ENCODE measurements around the gene C1orf35.

The C1orf35 gene

GRCh38 chr1:228083871-228084278 lies 19.2 kb downstream of the C1orf35 start:
- TF ChIP-seq, protein P1, sequence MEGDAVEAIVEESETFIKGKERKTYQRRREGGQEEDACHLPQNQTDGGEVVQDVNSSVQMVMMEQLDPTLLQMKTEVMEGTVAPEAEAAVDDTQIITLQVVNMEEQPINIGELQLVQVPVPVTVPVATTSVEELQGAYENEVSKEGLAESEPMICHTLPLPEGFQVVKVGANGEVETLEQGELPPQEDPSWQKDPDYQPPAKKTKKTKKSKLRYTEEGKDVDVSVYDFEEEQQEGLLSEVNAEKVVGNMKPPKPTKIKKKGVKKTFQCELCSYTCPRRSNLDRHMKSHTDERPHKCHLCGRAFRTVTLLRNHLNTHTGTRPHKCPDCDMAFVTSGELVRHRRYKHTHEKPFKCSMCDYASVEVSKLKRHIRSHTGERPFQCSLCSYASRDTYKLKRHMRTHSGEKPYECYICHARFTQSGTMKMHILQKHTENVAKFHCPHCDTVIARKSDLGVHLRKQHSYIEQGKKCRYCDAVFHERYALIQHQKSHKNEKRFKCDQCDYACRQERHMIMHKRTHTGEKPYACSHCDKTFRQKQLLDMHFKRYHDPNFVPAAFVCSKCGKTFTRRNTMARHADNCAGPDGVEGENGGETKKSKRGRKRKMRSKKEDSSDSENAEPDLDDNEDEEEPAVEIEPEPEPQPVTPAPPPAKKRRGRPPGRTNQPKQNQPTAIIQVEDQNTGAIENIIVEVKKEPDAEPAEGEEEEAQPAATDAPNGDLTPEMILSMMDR (IDR thresholded peaks at IDR 0.05; ENCODE audit: extremely low read depth, insufficient read depth, missing control alignments), result no peak
- in situ Hi-C loops (cut with MboI; ENCODE audit: low pct_unique_long_range_greater_than_20kb, low sequenced_read_pairs, unreplicated experiment), result no loop called here
- no peak for DNase-seq (ENCODE audit: low spot score)

- peak; percentile 62 for DNase-seq (ENCODE audit: low spot score)
- in situ Hi-C loops (cut with MboI; ENCODE audit: low pct_unique_long_range_greater_than_20kb, low sequenced_read_pairs, unreplicated experiment), result no loop called here
- TF ChIP-seq, protein P1 (IDR thresholded peaks at IDR 0.05; ENCODE audit: extremely low read depth, insufficient read depth, missing control alignments), result no peak
Observed at GRCh38 chr1:228082918-228083870, 19.9 kb downstream of the C1orf35 start.

DNA sequence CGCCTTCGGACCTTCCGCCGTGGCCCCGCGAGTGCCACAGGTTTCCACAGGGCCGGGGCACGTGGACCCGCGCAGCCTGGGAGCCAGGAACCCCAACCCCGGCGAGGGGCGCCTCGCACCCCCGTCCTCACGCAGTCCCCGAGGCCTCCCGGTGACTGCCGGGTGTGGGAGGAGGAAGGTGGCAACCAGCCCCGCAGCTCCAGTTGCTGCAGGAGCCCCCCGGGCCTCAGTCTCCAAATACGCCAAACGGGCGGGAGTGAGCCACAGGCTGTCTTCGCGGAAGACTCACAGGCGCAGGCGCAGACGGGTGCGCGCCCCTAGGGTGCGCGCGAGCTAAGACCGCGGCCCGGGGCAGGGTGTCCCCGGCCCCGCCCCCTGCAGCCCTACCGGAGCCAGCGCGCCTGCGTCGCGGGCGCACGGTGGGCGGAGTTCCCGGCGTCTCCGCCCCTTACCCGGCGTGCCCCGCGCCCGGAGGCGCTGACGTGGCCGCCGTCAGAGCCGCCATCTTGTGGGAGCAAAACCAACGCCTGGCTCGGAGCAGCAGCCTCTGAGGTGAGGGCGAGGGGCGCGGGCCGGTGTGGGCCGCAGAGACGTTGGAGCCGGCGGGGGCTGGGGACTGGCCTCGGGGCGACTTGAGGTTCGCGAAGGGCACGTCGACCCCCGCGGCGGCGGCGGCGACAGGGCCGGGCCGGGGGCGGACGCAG lies 20.8 kb downstream of the C1orf35 start, which contains the start of gene ARF1:
Gene ARF1 (plus strand): TSS at position 495 of the 704 bp plus-strand sequence. CDS start 14,407 bp downstream, outside the sequence.
- in situ Hi-C loops (cut with MboI; ENCODE audit: low pct_unique_long_range_greater_than_20kb, low sequenced_read_pairs, unreplicated experiment), result no loop called here
- DNase-seq (ENCODE audit: low spot score), result peak; percentile 100

GRCh38 chr1:228081578-228082213 lies 21.4 kb downstream of the C1orf35 start:
- TF ChIP-seq, protein P1 (IDR thresholded peaks at IDR 0.05; ENCODE audit: extremely low read depth, insufficient read depth, missing control alignments), result no peak
- peak; percentile 59 for DNase-seq (ENCODE audit: low spot score)
- in situ Hi-C loops (cut with MboI; ENCODE audit: low pct_unique_long_range_greater_than_20kb, low sequenced_read_pairs, unreplicated experiment), result no loop called here

More for the DNA sequence above, 20.8 kb downstream of the C1orf35 start, which contains the start of gene ARF1:
- TF ChIP-seq, protein P1 (IDR thresholded peaks at IDR 0.05; ENCODE audit: extremely low read depth, insufficient read depth, missing control alignments), result peak; percentile 2

DNA sequence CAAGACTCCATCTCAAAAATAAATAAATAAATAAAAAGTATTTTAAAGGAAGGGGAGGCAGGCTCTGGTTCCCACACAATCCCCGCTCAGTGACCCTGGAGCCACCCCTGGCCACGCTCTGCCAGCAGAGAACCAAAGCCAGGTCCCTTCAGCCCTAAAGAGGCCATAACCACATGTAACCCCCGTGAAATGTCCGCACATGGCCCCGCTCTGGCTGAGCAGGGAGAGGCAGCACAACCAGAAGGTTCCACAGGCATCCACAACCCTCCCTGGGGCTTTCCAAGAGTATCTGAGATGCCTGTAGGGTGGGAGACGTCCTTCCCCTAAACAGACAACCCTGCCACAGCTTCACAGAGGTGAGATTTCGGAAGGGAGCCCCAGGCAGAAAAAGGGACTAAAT lies 22.0 kb downstream of the C1orf35 start:
- in situ Hi-C loops (cut with MboI; ENCODE audit: low pct_unique_long_range_greater_than_20kb, low sequenced_read_pairs, unreplicated experiment), result no loop called here
- no peak for DNase-seq (ENCODE audit: low spot score)
- TF ChIP-seq, protein P1 (IDR thresholded peaks at IDR 0.05; ENCODE audit: extremely low read depth, insufficient read depth, missing control alignments), result no peak

Measured in GM13977 (cell line).